ENCODE measurements around the gene GLRX3. TPM values are rescaled to one million over a fixed set of nuclear protein-coding genes. Genes with fewer than 3 reads are reported as not detected.

Gene GLRX3
- total RNA-seq, 1 donor from 2014 or later = 200 TPM

DNA sequence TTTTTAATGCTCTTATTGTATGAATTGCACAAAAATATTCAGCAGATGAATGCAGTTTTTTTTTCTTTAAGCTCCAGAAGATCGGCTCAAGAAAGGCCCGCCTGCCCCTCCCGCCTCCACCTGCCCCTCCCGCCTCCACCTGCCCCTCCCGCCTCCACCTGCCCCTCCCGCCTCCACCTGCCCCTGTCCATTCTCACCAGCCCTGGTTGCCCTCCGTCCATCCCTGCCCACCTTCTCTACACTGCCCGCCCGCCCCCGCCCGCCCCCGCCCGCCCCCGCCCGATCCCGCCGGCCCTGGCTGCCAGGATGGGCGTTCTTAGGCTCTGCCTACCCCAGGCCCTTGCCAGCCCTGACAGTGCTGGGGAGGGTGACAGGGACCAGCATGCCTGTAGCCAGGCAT, 67.4 kb downstream of the GLRX3 start:
- FAIRE-seq = no peak
- Histone ChIP-seq H3K4me3 (ENCODE audit: low read depth, low read length) (no peak overlapping the region), H3K36me3 (ENCODE audit: control insufficient read depth, insufficient read depth, low read length) (no peaks in the 10 kb centered on the region), H3K27me3 (ENCODE audit: control insufficient read depth, insufficient read depth, low read length) (no peaks in the 10 kb centered on the region)
- TF ChIP-seq, protein P1, sequence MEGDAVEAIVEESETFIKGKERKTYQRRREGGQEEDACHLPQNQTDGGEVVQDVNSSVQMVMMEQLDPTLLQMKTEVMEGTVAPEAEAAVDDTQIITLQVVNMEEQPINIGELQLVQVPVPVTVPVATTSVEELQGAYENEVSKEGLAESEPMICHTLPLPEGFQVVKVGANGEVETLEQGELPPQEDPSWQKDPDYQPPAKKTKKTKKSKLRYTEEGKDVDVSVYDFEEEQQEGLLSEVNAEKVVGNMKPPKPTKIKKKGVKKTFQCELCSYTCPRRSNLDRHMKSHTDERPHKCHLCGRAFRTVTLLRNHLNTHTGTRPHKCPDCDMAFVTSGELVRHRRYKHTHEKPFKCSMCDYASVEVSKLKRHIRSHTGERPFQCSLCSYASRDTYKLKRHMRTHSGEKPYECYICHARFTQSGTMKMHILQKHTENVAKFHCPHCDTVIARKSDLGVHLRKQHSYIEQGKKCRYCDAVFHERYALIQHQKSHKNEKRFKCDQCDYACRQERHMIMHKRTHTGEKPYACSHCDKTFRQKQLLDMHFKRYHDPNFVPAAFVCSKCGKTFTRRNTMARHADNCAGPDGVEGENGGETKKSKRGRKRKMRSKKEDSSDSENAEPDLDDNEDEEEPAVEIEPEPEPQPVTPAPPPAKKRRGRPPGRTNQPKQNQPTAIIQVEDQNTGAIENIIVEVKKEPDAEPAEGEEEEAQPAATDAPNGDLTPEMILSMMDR (IDR thresholded peaks at IDR 0.05; ENCODE audit: insufficient read depth, low read length, severe bottlenecking) = no peak
- no peak for DNase-seq (ENCODE audit: low read depth)

DNA sequence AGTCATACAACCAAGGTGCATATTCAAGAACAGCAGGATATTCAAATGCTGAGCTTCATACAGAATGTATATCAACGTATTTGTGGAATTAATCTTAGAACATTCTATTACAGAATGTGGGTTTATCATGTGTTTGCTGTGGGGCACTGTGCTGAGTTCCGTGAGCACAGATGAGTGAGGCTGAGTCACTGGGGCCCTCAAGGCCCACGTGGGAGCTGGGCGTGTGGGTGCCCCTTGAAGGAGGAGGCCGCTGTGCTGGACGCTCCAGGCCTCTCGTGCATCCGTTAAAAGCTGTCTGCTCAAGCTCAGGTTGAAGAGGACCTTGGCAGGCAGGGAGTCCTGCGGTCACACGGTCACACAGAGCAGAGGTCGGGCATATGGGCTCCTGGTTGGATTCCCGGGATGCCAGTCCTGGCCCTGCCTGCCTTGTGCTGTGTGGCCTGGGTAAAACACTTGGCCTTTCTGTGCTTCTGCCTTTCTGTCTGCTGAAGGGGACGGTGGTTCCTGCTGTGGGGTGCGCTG, 70.1 kb downstream of the GLRX3 start:
- H3K27me3 ChIP-seq (ENCODE audit: control insufficient read depth, insufficient read depth, low read length) = no peaks in the 10 kb centered on the region
- DNase-seq (ENCODE audit: low read depth) (no peak), FAIRE-seq (no peak)
- H3K36me3 ChIP-seq (ENCODE audit: control insufficient read depth, insufficient read depth, low read length) = no peaks in the 10 kb centered on the region
- no peak overlapping the region for H3K4me3 ChIP-seq (ENCODE audit: low read depth, low read length)
- TF ChIP-seq, protein P1 (IDR thresholded peaks at IDR 0.05; ENCODE audit: insufficient read depth, low read length, severe bottlenecking) = no peak

DNA sequence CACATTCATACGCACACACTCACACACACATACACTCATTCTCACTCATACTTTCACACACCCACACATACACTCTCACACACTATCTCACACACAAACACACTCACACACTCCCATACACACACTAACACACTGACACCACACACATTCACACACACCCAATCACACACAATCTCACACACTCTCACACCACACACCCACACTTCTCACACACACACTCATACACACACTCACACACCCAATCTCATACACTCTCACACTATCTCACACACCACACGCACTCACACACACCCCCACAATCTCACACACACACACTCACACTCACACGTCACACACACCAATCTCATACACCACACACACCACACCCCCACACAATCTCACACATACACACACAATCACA, 71.0 kb downstream of the GLRX3 start:
- DNase-seq (ENCODE audit: low read depth) (no peak), FAIRE-seq (peak; percentile 83)
- no peaks in the 10 kb centered on the region for H3K36me3 ChIP-seq (ENCODE audit: control insufficient read depth, insufficient read depth, low read length)
- no peaks in the 10 kb centered on the region for H3K27me3 ChIP-seq (ENCODE audit: control insufficient read depth, insufficient read depth, low read length)
- H3K4me3 ChIP-seq (ENCODE audit: low read depth, low read length) = no peak overlapping the region
- TF ChIP-seq, protein P1 (IDR thresholded peaks at IDR 0.05; ENCODE audit: insufficient read depth, low read length, severe bottlenecking) = no peak

DNA sequence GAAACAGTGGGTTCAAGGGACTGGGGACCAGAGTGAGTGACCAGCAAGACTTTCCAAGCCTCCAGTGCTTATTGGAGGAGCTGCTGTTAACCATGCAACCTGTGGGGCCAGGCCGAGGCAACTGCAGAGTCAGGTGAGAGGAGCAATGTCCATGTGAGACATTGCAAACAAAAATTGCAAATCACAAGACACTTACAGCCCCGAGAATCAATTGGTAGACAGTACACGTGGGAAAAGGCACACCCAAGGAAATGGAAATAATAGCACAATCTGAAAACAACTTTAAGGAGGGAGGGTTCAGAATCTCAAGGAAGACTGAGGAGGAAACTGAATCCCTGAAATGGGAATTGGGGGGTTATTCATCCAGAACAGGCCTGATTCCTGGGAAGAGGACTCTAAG, 72.6 kb downstream of the GLRX3 start:
- Histone ChIP-seq H3K36me3 (ENCODE audit: control insufficient read depth, insufficient read depth, low read length) (no peaks in the 10 kb centered on the region), H3K4me3 (ENCODE audit: low read depth, low read length) (no peak overlapping the region), H3K27me3 (ENCODE audit: control insufficient read depth, insufficient read depth, low read length) (no peaks in the 10 kb centered on the region)
- FAIRE-seq (no peak), DNase-seq (ENCODE audit: low read depth) (no peak)
- TF ChIP-seq, protein P1 (IDR thresholded peaks at IDR 0.05; ENCODE audit: insufficient read depth, low read length, severe bottlenecking) = no peak

DNA sequence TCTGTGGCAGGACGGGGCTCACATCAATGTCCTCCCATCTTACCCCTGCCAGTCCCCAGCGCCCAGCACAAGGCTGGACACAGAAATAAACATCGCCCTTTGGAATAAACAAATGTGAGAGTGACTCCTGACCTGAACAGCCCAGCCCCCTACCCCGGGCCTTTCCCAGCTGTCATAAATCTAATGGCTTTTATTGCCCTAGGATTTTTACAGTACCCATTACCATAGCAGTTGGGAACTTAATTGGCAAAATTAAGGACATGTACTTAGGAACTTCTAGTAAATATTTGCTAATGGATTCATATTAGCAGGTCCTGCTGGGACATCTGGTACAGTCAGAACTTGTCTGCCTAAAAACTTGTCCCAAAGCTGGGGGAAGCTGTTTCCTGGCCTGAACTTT, 76.6 kb downstream of the GLRX3 start:
- no peak for DNase-seq (ENCODE audit: low read depth)
- TF ChIP-seq, protein P1 (IDR thresholded peaks at IDR 0.05; ENCODE audit: insufficient read depth, low read length, severe bottlenecking) = no peak
- Histone ChIP-seq H3K27me3 (ENCODE audit: control insufficient read depth, insufficient read depth, low read length) (no peaks in the 10 kb centered on the region), H3K36me3 (ENCODE audit: control insufficient read depth, insufficient read depth, low read length) (no peaks in the 10 kb centered on the region), H3K4me3 (ENCODE audit: low read depth, low read length) (no peak overlapping the region)
- FAIRE-seq = no peak

Data from bronchial epithelial cell (primary cell).